Panc1 (cell line): ENCODE data around the gene SLC17A5. TPM values are rescaled to one million over a fixed set of nuclear protein-coding genes. Genes with fewer than 3 reads are reported as not detected.

Experiments used
- ATAC-seq: fragments of 200-7000 bp; cut with Tn5 transposase; 2 replicates; pipeline ENCODE4 v1.9.1; 2020; ENCODE audit warnings: mild to moderate bottlenecking, moderate library complexity
- BruUV-seq: library from RNA; stranded (reverse); fragments of 400-500 nt; replicated peaks from 2 replicates; lab custom pipeline; 2021; lab: Mats Ljungman, UMichigan
- CTCF ChIA-PET: fragments of 300-600 bp; sonication (Branson Sonifier 250); formaldehyde crosslinking; loops from one replicate; lab custom pipeline; 2022; ENCODE audit warnings: antibody characterized with exemption; lab: Charles Lee
- POLR2A ChIA-PET: fragments of 300-600 bp; sonication (Branson Sonifier 250); formaldehyde crosslinking; loops from one replicate; lab custom pipeline; 2022; ENCODE audit warnings: antibody characterized with exemption; lab: Charles Lee
- DNase-seq: peaks from one replicate; pipeline ENCODE4 v3.0.0-alpha.2; 2010; ENCODE audit warnings: low read depth, low spot score
- H3K27ac ChIP-seq: 2 replicates; pipeline ENCODE4 v1.5.1; 2011; ENCODE audit warnings: mild to moderate bottlenecking, low read length, inconsistent platforms
- H3K27me3 ChIP-seq: fragments of 200-500 bp; sonication (Bioruptor generic); 2 replicates; pipeline ENCODE4 v1.6.0; 2014; ENCODE audit warnings: low read length, inconsistent platforms; ENCODE audit not compliant: control insufficient read depth, insufficient read depth
- H3K36me3 ChIP-seq: fragments of 200-500 bp; sonication (Bioruptor generic); 2 replicates; pipeline ENCODE4 v1.5.1; 2014; ENCODE audit warnings: inconsistent platforms, mild to moderate bottlenecking, low read length, moderate library complexity; ENCODE audit not compliant: control insufficient read depth, insufficient read depth
- H3K4me1 ChIP-seq: 2 replicates; pipeline ENCODE4 v1.5.1; 2011; ENCODE audit warnings: inconsistent platforms, mild to moderate bottlenecking, low read length, moderate library complexity; ENCODE audit not compliant: control insufficient read depth, insufficient read depth
- H3K4me3 ChIP-seq, 2 experiments: 2 replicates each; pipeline ENCODE4 v1.5.1; 2011 to 2012; ENCODE audit warnings: low read depth in 2 of 2, low read length in 2 of 2, mild to moderate bottlenecking in 2 of 2, inconsistent platforms in 1 of 2, moderate library complexity in 1 of 2
- H3K9me3 ChIP-seq: fragments of 200-500 bp; sonication (Bioruptor generic); 2 replicates; pipeline ENCODE4 v1.5.1; 2014; ENCODE audit warnings: low read depth, mild to moderate bottlenecking, inconsistent platforms, low read length, moderate library complexity; ENCODE audit not compliant: control insufficient read depth, insufficient read depth
- CTCF ChIP-seq: fragments of 450-650 bp; IDR thresholded peaks from 2 replicates; pipeline ENCODE4 v1.5.1; 2017; ENCODE audit warnings: mild to moderate bottlenecking
- POLR2AphosphoS5 ChIP-seq: IDR thresholded peaks from 2 replicates; pipeline ENCODE4 v1.6.1; 2012; ENCODE audit warnings: mild to moderate bottlenecking, low read depth, low read length, moderate library complexity
- REST ChIP-seq, 2 experiments: IDR thresholded peaks; 2 replicates each; pipeline ENCODE4 v1.6.1; 2011 to 2012; ENCODE audit warnings: low read depth in 2 of 2, control low read depth in 1 of 2, low read length in 1 of 2, mild to moderate bottlenecking in 1 of 2, moderate library complexity in 1 of 2; ENCODE audit not compliant: insufficient read depth in 1 of 2
- SIN3A ChIP-seq: IDR thresholded peaks from 2 replicates; pipeline ENCODE4 v1.6.1; 2012; ENCODE audit warnings: low read depth, mild to moderate bottlenecking, low read length, moderate library complexity, borderline replicate concordance; ENCODE audit not compliant: insufficient read depth
- TCF7L2 ChIP-seq: IDR thresholded peaks from 2 replicates; pipeline ENCODE4 v1.6.1; 2011; ENCODE audit warnings: mild to moderate bottlenecking, low read depth, low read length, inconsistent platforms
- in situ Hi-C: cut with HindIII; loops from 2 replicates; pipeline ENCODE4 v1.10.0; 2016; ENCODE audit warnings: low sequenced_read_pairs, low pct_unique_long_range_greater_than_20kb
- intact Hi-C: fragments of 100-400 bp; cut with micrococcal nuclease; formaldehyde crosslinking; loops from one replicate; pipeline ENCODE4 v1.10.0; 2022; ENCODE audit not compliant: unreplicated experiment
- total RNA-seq: library from RNA; stranded (reverse); gene quantifications from one replicate; pipeline ENCODE4 v1.2.1, GENCODE V29; 2021; ENCODE audit not compliant: unreplicated experiment

Gene SLC17A5
- total RNA-seq, 1 experiment from 2014 or later, result 20.6 TPM

DNA sequence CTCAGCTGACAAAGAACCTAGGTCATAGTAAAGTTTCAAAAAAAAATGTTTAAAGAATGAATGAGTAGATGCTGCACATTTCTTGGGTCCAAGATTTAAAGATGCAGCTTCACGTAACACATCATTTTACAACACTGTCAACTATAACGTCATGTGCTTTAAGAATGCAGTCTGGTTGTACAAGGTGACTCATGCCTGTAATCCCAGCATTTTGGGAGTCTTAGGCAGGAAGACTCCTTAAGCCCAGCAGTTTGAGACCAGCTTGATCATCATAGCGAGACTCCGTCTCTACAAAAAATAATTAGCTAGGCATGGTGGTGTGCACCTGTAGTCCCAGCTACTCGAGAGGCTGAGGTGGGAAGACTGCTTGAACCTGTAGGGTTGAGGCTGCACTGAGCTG, 21.9 kb downstream of the SLC17A5 start:
- ATAC-seq (no peak), DNase-seq (no peak)
- Histone ChIP-seq H3K27ac (no peak overlapping the region), H3K4me1 (no peaks in the 10 kb centered on the region), H3K9me3 (no peaks in the 10 kb centered on the region), H3K27me3 (no peaks in the 10 kb centered on the region), H3K36me3 (peaks cover 3% of the 10 kb centered on the region; the same call in 1 of the 2 replicates), H3K4me3 (no peak overlapping the region)
- TSS peak; percentile 28 for BruUV-seq
- ChIA-PET POLR2A (interaction anchor here (0.6 kb wide), 1 partner anchor 110 kb away, joined by 5 read pairs; no protein-coding TSS in a partner anchor), CTCF (no interaction called here)
- in situ Hi-C loops, result no loop called here
- intact Hi-C loops, result no loop called here
- no peak for TF ChIP-seq REST (IDR thresholded peaks at IDR 0.05; ENCODE audit: insufficient read depth in 1 of 2, low read depth in 2 of 2, low read length in 1 of 2)
- TF ChIP-seq CTCF, result no peak
- no peak for TF ChIP-seq TCF7L2
- no peak for TF ChIP-seq SIN3A
- no peak for TF ChIP-seq POLR2AphosphoS5

- intact Hi-C loops (no loop called here), in situ Hi-C loops (no loop called here)
- Histone ChIP-seq H3K9me3 (no peaks in the 10 kb centered on the region), H3K4me1 (no peaks in the 10 kb centered on the region), H3K27me3 (no peaks in the 10 kb centered on the region), H3K4me3 (no peak overlapping the region), H3K27ac (no peak overlapping the region), H3K36me3 (peaks cover 3% of the 10 kb centered on the region; the same call in 1 of the 2 replicates)
- ChIA-PET POLR2A (no interaction called here), CTCF (no interaction called here)
- BruUV-seq, result no TSS peak
- ATAC-seq (no peak), DNase-seq (no peak)
- no peak for TF ChIP-seq CTCF
Measured at GRCh38 chr6:73630401-73630800, 23.4 kb downstream of the SLC17A5 start.
